SK-N-SH (cell line): ENCODE measurements around the gene MYO10. TPM values are rescaled to one million over a fixed set of nuclear protein-coding genes. Genes with fewer than 3 reads are reported as not detected.

Experiments
- CTCF ChIA-PET: fragments of 300-600, 350-600 bp; formaldehyde crosslinking; extraction: SDS; loops from one replicate; lab custom pipeline; 2021; lab: Yijun Ruan, JAX
- POLR2A ChIA-PET: fragments of 350-600 bp; sonication (Branson Sonifier 250); formaldehyde crosslinking; extraction: SDS; loops from one replicate; lab custom pipeline; 2020; ENCODE audit warnings: antibody characterized with exemption, inconsistent platforms; lab: Yijun Ruan, JAX
- DNase-seq: peaks from one replicate; pipeline ENCODE4 v3.0.0; 2012
- H2AFZ ChIP-seq: fragments of 200-600 bp; sonication (generic); 2 replicates; pipeline ENCODE4 v1.8.1; 2016; ENCODE audit warnings: antibody characterized with exemption, mild to moderate bottlenecking, low read depth
- H3F3A ChIP-seq: fragments of 200-600 bp; sonication (generic); replicated peaks from 2 replicates; pipeline ENCODE3; 2016; ENCODE audit warnings: antibody characterized with exemption, mild to moderate bottlenecking; ENCODE audit not compliant: insufficient read depth
- H3K27ac ChIP-seq, 2 experiments: fragments of 200-500 bp in 1 of 2; fragments of 200-600 bp in 1 of 2; sonication (Bioruptor generic) in 1 of 2; sonication (generic), shearing (Covaris generic) in 1 of 2; 2 replicates each; pipeline versions ENCODE4 v1.5.1 to v1.6.1; 2014 to 2016; ENCODE audit warnings: low read depth in 2 of 2, inconsistent platforms in 1 of 2, low read length in 1 of 2, mild to moderate bottlenecking in 1 of 2, mixed read lengths in 1 of 2
- H3K27me3 ChIP-seq: fragments of 200-600 bp; sonication (generic), shearing (Covaris generic); 2 replicates; pipeline ENCODE4 v1.6.1; 2016; ENCODE audit warnings: mixed run types; ENCODE audit not compliant: insufficient read depth
- H3K36me3 ChIP-seq, 2 experiments: fragments of 200-500 bp in 1 of 2; fragments of 200-600 bp in 1 of 2; sonication (Bioruptor generic) in 1 of 2; sonication (generic) in 1 of 2; replicated peaks in 1 of 2; 2 replicates each; pipeline versions ENCODE3 to v1.5.1; 2014 to 2016; ENCODE audit warnings: low read length in 1 of 2, mild to moderate bottlenecking in 1 of 2; ENCODE audit not compliant: insufficient read depth in 2 of 2, control insufficient read depth in 1 of 2
- H3K4me1 ChIP-seq, 2 experiments: fragments of 200-500 bp in 1 of 2; fragments of 200-600 bp in 1 of 2; sonication (Bioruptor generic) in 1 of 2; sonication (generic), shearing (Covaris generic) in 1 of 2; 2 replicates each; pipeline versions ENCODE4 v1.5.1 to v1.6.1; 2014 to 2016; ENCODE audit warnings: low read depth in 1 of 2, low read length in 1 of 2, mixed run types in 1 of 2; ENCODE audit not compliant: insufficient read depth in 2 of 2, control insufficient read depth in 1 of 2
- H3K4me2 ChIP-seq: fragments of 200-600 bp; sonication (generic), shearing (Covaris generic); 2 replicates; pipeline ENCODE4 v1.6.1; 2017; ENCODE audit warnings: mixed run types
- H3K4me3 ChIP-seq, 2 experiments: fragments of 200-500 bp in 1 of 2; fragments of 200-600 bp in 1 of 2; sonication (Bioruptor generic) in 1 of 2; sonication (generic), shearing (Covaris generic) in 1 of 2; 2 replicates each; pipeline versions ENCODE4 v1.5.1 to v1.8.1; 2014 to 2016; ENCODE audit warnings: low read depth in 2 of 2, inconsistent platforms in 1 of 2, low read length in 1 of 2, mild to moderate bottlenecking in 1 of 2, mixed read lengths in 1 of 2, moderate library complexity in 1 of 2
- H3K79me2 ChIP-seq: fragments of 200-600 bp; sonication (generic); 2 replicates; pipeline ENCODE4 v1.8.1; 2017; ENCODE audit warnings: mild to moderate bottlenecking; ENCODE audit not compliant: insufficient read depth
- H3K9ac ChIP-seq: fragments of 200-600 bp; sonication (generic); 2 replicates; pipeline ENCODE4 v1.6.1; 2017; ENCODE audit warnings: mixed run types
- H3K9me2 ChIP-seq: fragments of 200-600 bp; sonication (generic); 2 replicates; pipeline ENCODE4 v1.6.1; 2017; ENCODE audit warnings: mixed run types
- H3K9me3 ChIP-seq: fragments of 200-600 bp; sonication (generic); 2 replicates; pipeline ENCODE4 v1.6.1; 2017; ENCODE audit warnings: mixed run types, mild to moderate bottlenecking, moderate library complexity
- H4K20me1 ChIP-seq: fragments of 200-600 bp; sonication (generic); 2 replicates; pipeline ENCODE4 v1.6.1; 2017; ENCODE audit warnings: mild to moderate bottlenecking, mixed run types; ENCODE audit not compliant: insufficient read depth
- ELF1 ChIP-seq: IDR thresholded peaks from 2 replicates; pipeline ENCODE4 v1.4.0; 2012
- EP300 ChIP-seq, 2 experiments: IDR thresholded peaks; 2 replicates each; pipeline versions ENCODE4 v1.4.0 to v1.6.1; 2012; ENCODE audit warnings: borderline replicate concordance in 1 of 2, low read depth in 1 of 2, low read length in 1 of 2
- EZH2phosphoT487 ChIP-seq: fragments of 200-600 bp; sonication (generic); IDR thresholded peaks from 2 replicates; pipeline ENCODE4 v1.6.1; 2017; ENCODE audit warnings: low read depth, mixed run types, mild to moderate bottlenecking, antibody characterized with exemption, moderate library complexity, borderline replicate concordance
- FOSL2 ChIP-seq: IDR thresholded peaks from 2 replicates; pipeline ENCODE4 v1.4.0; 2012; ENCODE audit warnings: low read depth, mild to moderate bottlenecking, moderate library complexity, borderline replicate concordance
- FOXJ3 ChIP-seq: sonication (generic); formaldehyde crosslinking; IDR thresholded peaks from 2 replicates; pipeline ENCODE4 v1.5.1; 2020; ENCODE audit warnings: mild to moderate bottlenecking, missing genetic modification reagents
- FOXM1 ChIP-seq: IDR thresholded peaks from 2 replicates; pipeline ENCODE4 v1.4.0; 2012; ENCODE audit warnings: low read depth, mild to moderate bottlenecking
- GABPA ChIP-seq: IDR thresholded peaks from 2 replicates; pipeline ENCODE4 v1.4.0; 2012; ENCODE audit warnings: low read depth, mild to moderate bottlenecking
- GATA2 ChIP-seq: sonication (generic); formaldehyde crosslinking; IDR thresholded peaks from 2 replicates; pipeline ENCODE4 v1.5.0; 2020; ENCODE audit warnings: mild to moderate bottlenecking, missing genetic modification reagents
- JUND ChIP-seq: IDR thresholded peaks from 2 replicates; pipeline ENCODE4 v1.4.0; 2012
- MXI1 ChIP-seq: IDR thresholded peaks from 2 replicates; pipeline ENCODE4 v1.6.1; 2012; ENCODE audit warnings: mild to moderate bottlenecking, low read depth, low read length, improper control_type of control experiment
- NFIC ChIP-seq: IDR thresholded peaks from 2 replicates; pipeline ENCODE4 v1.4.0; 2012; ENCODE audit warnings: borderline replicate concordance
- NRF1 ChIP-seq: IDR thresholded peaks from 2 replicates; pipeline ENCODE4 v1.6.1; 2012; ENCODE audit warnings: low read depth, mild to moderate bottlenecking, low read length
- POLR2AphosphoS5 ChIP-seq: IDR thresholded peaks from 2 replicates; pipeline ENCODE4 v1.6.1; 2012; ENCODE audit warnings: low read depth, low read length
- RAD21 ChIP-seq: IDR thresholded peaks from 2 replicates; pipeline ENCODE4 v1.6.1; 2012; ENCODE audit warnings: mild to moderate bottlenecking, low read length
- REST ChIP-seq: IDR thresholded peaks from 2 replicates; pipeline ENCODE4 v1.6.1; 2012; ENCODE audit warnings: mild to moderate bottlenecking, low read depth, low read length, moderate library complexity
- RXRA ChIP-seq: IDR thresholded peaks from 2 replicates; pipeline ENCODE4 v1.4.0; 2012; ENCODE audit warnings: low read depth, mild to moderate bottlenecking, borderline replicate concordance
- SIN3A ChIP-seq: IDR thresholded peaks from 2 replicates; pipeline ENCODE4 v1.6.1; 2012; ENCODE audit warnings: low read depth, mild to moderate bottlenecking, low read length, moderate library complexity, borderline replicate concordance
- SMC3 ChIP-seq: IDR thresholded peaks from 2 replicates; pipeline ENCODE4 v1.6.1; 2012; ENCODE audit warnings: low read depth, low read length, improper control_type of control experiment
- TAF1 ChIP-seq: IDR thresholded peaks from 2 replicates; pipeline ENCODE4 v1.6.1; 2012; ENCODE audit warnings: low read depth, mild to moderate bottlenecking, low read length, moderate library complexity, borderline replicate concordance
- TEAD4 ChIP-seq: IDR thresholded peaks from 2 replicates; pipeline ENCODE4 v1.4.0; 2012; ENCODE audit warnings: mild to moderate bottlenecking, borderline replicate concordance; ENCODE audit not compliant: insufficient read depth
- USF1 ChIP-seq: IDR thresholded peaks from 2 replicates; pipeline ENCODE4 v1.4.0; 2012; ENCODE audit warnings: low read depth, borderline replicate concordance
- WGBS: methylation state at CpG from one replicate; pipeline ENCODE4 v1.1.6; 2017; ENCODE audit warnings: low lambda C conversion rate; 5-methylcytosine and 5-hydroxymethylcytosine counted together
- polyA plus RNA-seq, 3 experiments: library from polyadenylated mRNA; depleted of rRNA; stranded (reverse); fragments of >200 nt; gene quantifications; 2 replicates each; pipeline ENCODE4 v1.2.3, GENCODE V29; 2012

MYO10 gene
- polyA plus RNA-seq, 1 of the 3 experiments (the other 2 are of a cell fraction): 8.1 TPM

DNA sequence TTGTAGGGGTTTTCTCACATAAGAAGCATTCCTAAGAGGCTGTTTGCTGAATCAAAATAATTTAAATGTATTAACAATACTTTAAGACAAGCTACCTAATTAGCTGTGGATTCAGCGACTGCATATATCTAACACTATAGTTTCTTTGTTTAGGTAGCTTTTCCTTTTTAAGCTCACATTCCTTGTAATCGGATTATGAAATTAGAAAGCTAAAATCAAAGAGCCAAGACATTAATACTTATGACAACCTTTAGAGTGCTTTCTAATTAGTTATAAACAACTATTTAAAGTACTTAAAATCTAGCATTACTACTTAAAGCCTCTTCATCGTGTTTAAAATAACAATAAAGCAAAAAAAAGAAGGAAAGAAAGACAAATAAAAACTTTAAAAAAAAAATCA is 182.0 kb downstream of the MYO10 start (continued):
- TF ChIP-seq USF1 (no peak), TAF1 (no peak)

GRCh38 chr5:16750445-16750844 is 185.6 kb downstream of the MYO10 start:
- peaks cover 0 to 63% of the 10 kb centered on the region in 2 experiments for H3K36me3 ChIP-seq
- peaks cover 41% of the 10 kb centered on the region for H3K79me2 ChIP-seq
- H3K4me3 ChIP-seq: no peak overlapping the region
- no peaks in the 10 kb centered on the region for H3K27me3 ChIP-seq
- ChIA-PET CTCF (interaction anchor here (1.1 kb wide), 1 partner anchor 9 kb away, joined by 4 read pairs; no protein-coding TSS in a partner anchor), POLR2A (no interaction called here)
- no peaks in the 10 kb centered on the region for H3K9me2 ChIP-seq
- TF ChIP-seq TAF1: no peak
- TF ChIP-seq EP300 (IDR thresholded peaks at IDR 0.05; ENCODE audit: borderline replicate concordance in 1 of 2, low read depth in 1 of 2, low read length in 1 of 2): no peak
- TF ChIP-seq ELF1: no peak
- no peak for TF ChIP-seq FOSL2
- no peak for TF ChIP-seq GATA2 (CRISPR knock-in tag)
- TF ChIP-seq SMC3: no peak
- no peak for TF ChIP-seq FOXJ3
- TF ChIP-seq POLR2AphosphoS5: no peak
- no peak for TF ChIP-seq NRF1
- no peak for TF ChIP-seq EZH2phosphoT487
- no peak for TF ChIP-seq NFIC
- TF ChIP-seq TEAD4: no peak
- H3K9me3 ChIP-seq: no peaks in the 10 kb centered on the region
- 97% methylated on average over 7 of the region's 7 CpGs for WGBS
- no peak overlapping the region for H3K9ac ChIP-seq
- DNase-seq: no peak
- H2AFZ ChIP-seq: no peak overlapping the region
- no peaks in the 10 kb centered on the region; a peak in 1 of 4 replicates for H3K4me1 ChIP-seq
- no peak overlapping the region for H3K4me2 ChIP-seq
- no peak overlapping the region for H3K27ac ChIP-seq
- peaks cover 14% of the 10 kb centered on the region for H3F3A ChIP-seq
- H4K20me1 ChIP-seq: no peaks in the 10 kb centered on the region

DNA sequence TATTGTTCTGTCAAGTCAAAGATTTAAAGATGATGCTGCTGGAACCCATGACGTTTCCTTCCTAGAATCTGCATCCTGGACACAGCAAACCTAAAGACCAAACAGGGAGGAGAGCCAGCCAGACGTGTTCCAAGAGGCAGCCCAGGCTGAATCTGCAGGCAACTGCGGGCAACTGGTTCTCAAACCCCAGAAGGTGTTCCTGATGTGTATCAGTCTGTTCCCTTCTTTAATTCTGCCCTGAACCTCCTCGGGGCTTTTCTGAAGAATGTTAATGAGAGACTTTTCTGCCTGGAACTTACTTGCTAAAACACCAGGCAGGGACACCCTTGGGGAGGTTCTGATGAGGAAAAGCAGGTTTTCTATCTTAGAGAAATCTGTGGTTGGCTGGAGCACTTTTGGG is 186.5 kb downstream of the MYO10 start:
- Histone ChIP-seq H4K20me1 (no peaks in the 10 kb centered on the region), H3K4me1 (no peaks in the 10 kb centered on the region; a peak in 1 of 4 replicates), H3K27me3 (no peaks in the 10 kb centered on the region), H3K79me2 (peaks cover 37% of the 10 kb centered on the region), H2AFZ (no peak overlapping the region), H3K9me3 (no peaks in the 10 kb centered on the region), H3K4me2 (no peak overlapping the region), H3K9ac (no peak overlapping the region), H3K36me3 (peaks cover 0 to 60% of the 10 kb centered on the region in 2 experiments), H3K27ac (no peak overlapping the region), H3K4me3 (no peak overlapping the region), H3F3A (peaks cover 18% of the 10 kb centered on the region), H3K9me2 (no peaks in the 10 kb centered on the region)
- no peak for DNase-seq
- ChIA-PET CTCF (interaction anchor here (1.1 to 1.3 kb wide), 2 partner anchors 10 to 440 kb away, joined by 3 to 4 read pairs; no protein-coding TSS in a partner anchor), POLR2A (no interaction called here)
- 92% methylated on average over 4 of the region's 4 CpGs for WGBS
- no peak for TF ChIP-seq FOXJ3
- no peak for TF ChIP-seq SMC3
- TF ChIP-seq JUND: no peak
- TF ChIP-seq RAD21: no peak
- no peak for TF ChIP-seq MXI1
- no peak for TF ChIP-seq REST
- TF ChIP-seq POLR2AphosphoS5: no peak
- TF ChIP-seq FOSL2: no peak
- no peak for TF ChIP-seq GABPA
- TF ChIP-seq FOXM1: no peak
- TF ChIP-seq SIN3A: no peak
- TF ChIP-seq ELF1: no peak
- no peak for TF ChIP-seq RXRA
